ENCODE measurements around the gene C1QTNF2. TPM values are rescaled to one million over a fixed set of nuclear protein-coding genes. Genes with fewer than 3 reads are reported as not detected.

Gene C1QTNF2
- total RNA-seq, 2 experiments from 2014 or later = not detected

GRCh38 chr5:160390787-160391696 lies 20.6 kb upstream of the C1QTNF2 start:
- Histone ChIP-seq H3K27me3 (ENCODE audit: control insufficient read depth in 1 of 2, insufficient read depth in 2 of 2, low read length in 2 of 2) (no peaks in the 10 kb centered on the region), H3K4me3 (ENCODE audit: low read length) (no peak overlapping the region), H3K36me3 (ENCODE audit: insufficient read depth, low read length) (no peaks in the 10 kb centered on the region), H3K27ac (ENCODE audit: low read depth in 1 of 2, low read length in 2 of 2) (no peak overlapping the region), H3K9me3 (ENCODE audit: control insufficient read depth in 1 of 2, insufficient read depth in 1 of 2, low read length in 2 of 2) (peaks cover 5 to 7% of the 10 kb centered on the region in 2 experiments), H3K4me1 (ENCODE audit: insufficient read depth, low read length) (no peaks in the 10 kb centered on the region)
- TF ChIP-seq CTCF (IDR thresholded peaks at IDR 0.05) = peak; percentile 64
- ChIA-PET POLR2A (interaction anchor here (1.0 kb wide), 1 partner anchor 11 kb away, joined by 3 read pairs; no protein-coding TSS in a partner anchor), CTCF (interaction anchor here (0.6 to 1.0 kb wide), 6 partner anchors 10 to 371 kb away, joined by 3 to 5 read pairs (median 3); no protein-coding TSS in a partner anchor)
- Mint-ChIP-seq H3K27me3 (no peaks in the 10 kb centered on the region), H3K4me3 (no peak overlapping the region), H3K4me1 (ENCODE audit: low read depth) (no peaks in the 10 kb centered on the region), H3K9me3 (peaks cover 7% of the 10 kb centered on the region), H3K27ac (no peak overlapping the region), H3K36me3 (ENCODE audit: low read depth) (peaks cover 4% of the 10 kb centered on the region)
- DNase-seq (peak in 3 of 14 experiments; percentile 18 to 43 (median 23)), ATAC-seq (ENCODE audit: poor library complexity) (no peak)
- intact Hi-C loops (cut with DNase I, micrococcal nuclease) = loop anchor here (1.0 to 5.0 kb wide), 2 partner anchors 369 kb away; no protein-coding TSS in a partner anchor

GRCh38 chr5:160387445-160387844 lies 17.0 kb upstream of the C1QTNF2 start:
- ATAC-seq (ENCODE audit: poor library complexity) = no peak
- Histone ChIP-seq H3K9me3 (ENCODE audit: control insufficient read depth in 1 of 2, insufficient read depth in 1 of 2, low read length in 2 of 2) (peaks cover 5 to 7% of the 10 kb centered on the region in 2 experiments), H3K27me3 (ENCODE audit: control insufficient read depth in 1 of 2, insufficient read depth in 2 of 2, low read length in 2 of 2) (no peaks in the 10 kb centered on the region), H3K36me3 (ENCODE audit: insufficient read depth, low read length) (no peaks in the 10 kb centered on the region), H3K4me1 (ENCODE audit: insufficient read depth, low read length) (no peaks in the 10 kb centered on the region), H3K27ac (ENCODE audit: low read depth in 1 of 2, low read length in 2 of 2) (no peak overlapping the region), H3K4me3 (ENCODE audit: low read length) (no peak overlapping the region)
- ChIA-PET CTCF (no interaction called here), POLR2A (no interaction called here)
- DNase-seq = no peak
- Mint-ChIP-seq H3K4me1 (ENCODE audit: low read depth) (no peaks in the 10 kb centered on the region), H3K36me3 (ENCODE audit: low read depth) (peaks cover 4% of the 10 kb centered on the region), H3K4me3 (no peak overlapping the region), H3K9me3 (peaks cover 9% of the 10 kb centered on the region), H3K27ac (no peak overlapping the region), H3K27me3 (no peaks in the 10 kb centered on the region)
- intact Hi-C loops (cut with DNase I, micrococcal nuclease) = no loop called here
- no peak for TF ChIP-seq CTCF (IDR thresholded peaks at IDR 0.05)

- no peaks in the 10 kb centered on the region for H3K4me1 ChIP-seq (ENCODE audit: insufficient read depth, low read length)
- POLR2A ChIA-PET = interaction anchor here (1.6 kb wide), 1 partner anchor 33 kb away, joined by 3 read pairs; no protein-coding TSS in a partner anchor
- DNase-seq = no peak
Observed at GRCh38 chr5:160385496-160385895, 15.1 kb upstream of the C1QTNF2 start.

More at GRCh38 chr5:160385496-160385895, 15.1 kb upstream of the C1QTNF2 start:
- H3K27ac ChIP-seq (ENCODE audit: low read depth in 1 of 2, low read length in 2 of 2) = no peak overlapping the region
- Mint-ChIP-seq H3K9me3 (peaks cover 9% of the 10 kb centered on the region), H3K27me3 (no peaks in the 10 kb centered on the region), H3K27ac (no peak overlapping the region), H3K4me3 (no peak overlapping the region), H3K36me3 (ENCODE audit: low read depth) (peaks cover 4% of the 10 kb centered on the region), H3K4me1 (ENCODE audit: low read depth) (no peaks in the 10 kb centered on the region)
- CTCF ChIA-PET = no interaction called here
- H3K36me3 ChIP-seq (ENCODE audit: insufficient read depth, low read length) = no peaks in the 10 kb centered on the region
- peaks cover 5 to 7% of the 10 kb centered on the region in 2 experiments for H3K9me3 ChIP-seq (ENCODE audit: control insufficient read depth in 1 of 2, insufficient read depth in 1 of 2, low read length in 2 of 2)
- ATAC-seq (ENCODE audit: poor library complexity) = no peak
- no peak overlapping the region for H3K4me3 ChIP-seq (ENCODE audit: low read length)
- no peak for TF ChIP-seq CTCF (IDR thresholded peaks at IDR 0.05)
- H3K27me3 ChIP-seq (ENCODE audit: control insufficient read depth in 1 of 2, insufficient read depth in 2 of 2, low read length in 2 of 2) = peaks cover 0 to 3% of the 10 kb centered on the region in 2 experiments
- intact Hi-C loops (cut with DNase I, micrococcal nuclease) = no loop called here

Data from CD4-positive, alpha-beta T cell (primary cell).